Calu3 (cell line): ENCODE data around the gene PRAMEF12. TPM values are rescaled to one million over a fixed set of nuclear protein-coding genes. Genes with fewer than 3 reads are reported as not detected.

Experiments
- BruUV-seq: library from RNA; stranded (reverse); fragments of 400-500 nt; replicated peaks from 2 replicates; lab custom pipeline; 2021; lab: Mats Ljungman, UMichigan
- CTCF ChIA-PET: fragments of 300-600 bp; sonication (Branson Sonifier 250); formaldehyde crosslinking; loops from one replicate; lab custom pipeline; 2022; ENCODE audit warnings: antibody characterized with exemption; lab: Charles Lee
- DNase-seq: peaks from one replicate; pipeline ENCODE4 v3.0.0; 2022
- H3K27ac Mint-ChIP-seq: one replicate; pipeline ENCODE4 v1.8.0; 2022; ENCODE audit warnings: mixed read lengths; ENCODE audit not compliant: unreplicated experiment
- H3K27me3 Mint-ChIP-seq: one replicate; pipeline ENCODE4 v1.8.0; 2022; ENCODE audit warnings: mixed read lengths; ENCODE audit not compliant: unreplicated experiment
- H3K36me3 Mint-ChIP-seq: one replicate; pipeline ENCODE4 v1.8.0; 2022; ENCODE audit warnings: mild to moderate bottlenecking, moderate library complexity, mixed read lengths; ENCODE audit not compliant: insufficient read depth, unreplicated experiment
- H3K4me1 Mint-ChIP-seq: one replicate; pipeline ENCODE4 v1.8.0; 2022; ENCODE audit warnings: mild to moderate bottlenecking, low read depth, mixed read lengths; ENCODE audit not compliant: unreplicated experiment
- H3K4me3 Mint-ChIP-seq: one replicate; pipeline ENCODE4 v1.8.0; 2022; ENCODE audit warnings: mild to moderate bottlenecking, low read depth, moderate library complexity, mixed read lengths; ENCODE audit not compliant: unreplicated experiment
- H3K9me3 Mint-ChIP-seq: one replicate; pipeline ENCODE4 v1.8.0; 2022; ENCODE audit warnings: low read depth, mixed read lengths; ENCODE audit not compliant: unreplicated experiment
- intact Hi-C: fragments of 100-400 bp; cut with micrococcal nuclease; formaldehyde crosslinking; loops from one replicate; pipeline ENCODE4 v1.10.0; 2022; ENCODE audit not compliant: unreplicated experiment
- total RNA-seq: library from RNA; stranded (reverse); gene quantifications from 2 replicates; pipeline ENCODE4 v1.2.3, GENCODE V29; 2022
- TF ChIP-seq, protein P1 (sequence below): fragments of 200-600 bp; IDR thresholded peaks from one replicate; pipeline ENCODE4 v1.8.0; 2022; ENCODE audit warnings: antibody characterized with exemption; ENCODE audit not compliant: unreplicated experiment

The PRAMEF12 gene
- total RNA-seq, 1 experiment from 2014 or later: not detected

DNA sequence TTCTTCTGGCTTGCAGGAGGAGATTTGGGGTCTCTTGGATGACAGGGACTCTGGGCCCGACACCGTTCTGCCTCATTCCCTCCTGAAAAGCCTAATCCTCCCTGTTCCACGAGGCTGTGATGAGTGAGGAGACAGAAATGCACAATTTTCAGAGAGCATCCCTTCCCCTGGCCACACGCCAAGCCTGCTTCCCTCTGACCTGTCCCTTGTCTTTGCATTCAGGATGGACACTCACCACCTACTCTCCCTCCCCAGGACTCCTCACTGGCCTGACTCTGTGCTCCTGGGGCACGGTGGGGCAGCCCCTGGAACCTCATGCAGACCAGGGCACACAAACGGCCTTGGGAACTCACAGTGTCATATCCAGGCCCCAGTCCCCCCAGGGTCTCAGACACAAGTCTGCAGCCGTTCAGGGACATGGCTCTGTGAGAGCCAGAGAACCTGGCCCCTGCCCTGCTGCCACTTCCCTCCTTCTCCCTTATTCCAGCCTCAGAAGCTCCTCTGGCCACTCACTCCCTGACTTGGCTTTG lies 3.5 kb upstream of the PRAMEF12 start:
- Mint-ChIP-seq H3K27me3 (peaks cover 95% of the 10 kb centered on the region), H3K4me3 (no peak overlapping the region), H3K9me3 (no peaks in the 10 kb centered on the region), H3K27ac (no peak overlapping the region), H3K36me3 (no peaks in the 10 kb centered on the region), H3K4me1 (no peaks in the 10 kb centered on the region)
- intact Hi-C loops: no loop called here
- BruUV-seq: no TSS peak
- DNase-seq: no peak
- CTCF ChIA-PET: no interaction called here
- TF ChIP-seq, protein P1, sequence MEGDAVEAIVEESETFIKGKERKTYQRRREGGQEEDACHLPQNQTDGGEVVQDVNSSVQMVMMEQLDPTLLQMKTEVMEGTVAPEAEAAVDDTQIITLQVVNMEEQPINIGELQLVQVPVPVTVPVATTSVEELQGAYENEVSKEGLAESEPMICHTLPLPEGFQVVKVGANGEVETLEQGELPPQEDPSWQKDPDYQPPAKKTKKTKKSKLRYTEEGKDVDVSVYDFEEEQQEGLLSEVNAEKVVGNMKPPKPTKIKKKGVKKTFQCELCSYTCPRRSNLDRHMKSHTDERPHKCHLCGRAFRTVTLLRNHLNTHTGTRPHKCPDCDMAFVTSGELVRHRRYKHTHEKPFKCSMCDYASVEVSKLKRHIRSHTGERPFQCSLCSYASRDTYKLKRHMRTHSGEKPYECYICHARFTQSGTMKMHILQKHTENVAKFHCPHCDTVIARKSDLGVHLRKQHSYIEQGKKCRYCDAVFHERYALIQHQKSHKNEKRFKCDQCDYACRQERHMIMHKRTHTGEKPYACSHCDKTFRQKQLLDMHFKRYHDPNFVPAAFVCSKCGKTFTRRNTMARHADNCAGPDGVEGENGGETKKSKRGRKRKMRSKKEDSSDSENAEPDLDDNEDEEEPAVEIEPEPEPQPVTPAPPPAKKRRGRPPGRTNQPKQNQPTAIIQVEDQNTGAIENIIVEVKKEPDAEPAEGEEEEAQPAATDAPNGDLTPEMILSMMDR: no peak

DNA sequence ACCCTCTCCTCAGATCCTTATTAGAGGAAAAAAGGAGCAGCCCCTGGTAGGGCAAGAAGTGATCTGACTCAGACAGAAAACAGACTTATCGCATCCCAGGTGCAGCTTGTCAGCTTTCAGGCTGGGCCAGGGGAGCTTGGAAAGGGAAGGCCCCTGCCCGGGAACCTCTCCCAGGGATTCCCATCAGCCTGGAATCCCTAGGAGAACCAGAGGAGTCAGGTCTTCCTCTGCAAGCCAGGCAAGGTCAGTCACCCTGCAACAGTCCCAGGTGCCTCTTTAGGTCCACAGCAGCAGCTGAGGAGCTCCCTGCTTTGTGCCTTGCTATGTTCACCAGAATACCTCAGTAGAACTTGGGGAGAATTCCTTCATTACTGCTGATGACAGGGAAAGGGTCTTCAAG lies 2.9 kb upstream of the PRAMEF12 start:
- H3K9me3 Mint-ChIP-seq: no peaks in the 10 kb centered on the region
- peaks cover 96% of the 10 kb centered on the region for H3K27me3 Mint-ChIP-seq
- no peaks in the 10 kb centered on the region for H3K4me1 Mint-ChIP-seq
- BruUV-seq: no TSS peak
- intact Hi-C loops: no loop called here
- CTCF ChIA-PET: no interaction called here
- TF ChIP-seq, protein P1: no peak
- no peak overlapping the region for H3K4me3 Mint-ChIP-seq
- no peaks in the 10 kb centered on the region for H3K36me3 Mint-ChIP-seq
- no peak for DNase-seq
- H3K27ac Mint-ChIP-seq: no peak overlapping the region

DNA sequence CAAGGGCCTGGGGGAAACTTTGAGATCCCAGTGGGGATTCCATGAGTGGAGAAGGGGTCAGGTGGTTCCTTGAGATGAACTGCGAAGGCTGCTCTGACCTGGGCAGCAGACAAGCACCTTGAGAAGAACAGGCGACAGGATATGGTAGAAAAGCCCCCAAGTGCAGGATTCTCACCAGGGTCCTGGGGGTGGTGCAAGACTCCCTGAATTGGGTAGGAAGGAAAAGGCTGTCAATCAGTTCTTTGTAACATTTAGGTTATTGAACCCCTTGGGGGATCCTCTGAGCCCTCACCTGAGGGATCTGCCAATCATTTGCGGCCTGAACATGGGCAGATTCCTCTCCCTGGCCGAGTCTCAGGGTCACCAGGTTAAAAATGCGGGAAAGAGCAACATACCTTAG lies 2.4 kb upstream of the PRAMEF12 start:
- H3K4me1 Mint-ChIP-seq: no peaks in the 10 kb centered on the region
- no TSS peak for BruUV-seq
- no peaks in the 10 kb centered on the region for H3K9me3 Mint-ChIP-seq
- CTCF ChIA-PET: no interaction called here
- no peak overlapping the region for H3K27ac Mint-ChIP-seq
- TF ChIP-seq, protein P1: no peak
- no peaks in the 10 kb centered on the region for H3K36me3 Mint-ChIP-seq
- intact Hi-C loops: no loop called here
- H3K4me3 Mint-ChIP-seq: no peak overlapping the region
- no peak for DNase-seq
- peaks cover 99% of the 10 kb centered on the region for H3K27me3 Mint-ChIP-seq

DNA sequence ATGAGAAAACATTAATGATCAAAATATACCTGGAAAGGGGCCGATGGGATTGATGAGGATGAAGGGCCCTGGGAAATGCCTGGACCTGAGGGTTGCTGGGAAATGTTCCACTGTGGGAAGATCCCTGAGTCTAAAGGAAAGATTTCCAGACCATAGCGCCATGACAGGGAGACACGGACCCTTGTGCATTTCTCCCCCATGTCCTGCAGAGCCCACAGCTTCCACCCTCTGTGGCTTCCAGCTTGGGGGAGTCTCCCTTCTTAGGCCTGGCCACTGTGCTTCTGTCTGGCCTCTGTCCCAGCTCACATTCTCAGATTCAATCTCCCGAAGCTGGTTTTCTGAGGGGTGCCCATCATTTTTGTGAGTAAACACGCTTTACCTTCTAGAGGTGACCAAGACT lies 1.0 kb upstream of the PRAMEF12 start:
- H3K36me3 Mint-ChIP-seq: no peaks in the 10 kb centered on the region
- H3K27ac Mint-ChIP-seq: no peak overlapping the region
- peaks cover 100% of the 10 kb centered on the region for H3K27me3 Mint-ChIP-seq
- TF ChIP-seq, protein P1: no peak
- H3K4me1 Mint-ChIP-seq: no peaks in the 10 kb centered on the region
- intact Hi-C loops: no loop called here
- H3K9me3 Mint-ChIP-seq: no peaks in the 10 kb centered on the region
- CTCF ChIA-PET: no interaction called here
- no peak overlapping the region for H3K4me3 Mint-ChIP-seq
- DNase-seq: no peak
- BruUV-seq: no TSS peak
